GM12878 (cell line): ENCODE data around the gene TMTC1. TPM values are rescaled to one million over a fixed set of nuclear protein-coding genes. Genes with fewer than 3 reads are reported as not detected.

Source experiments
- ATAC-seq: fragments of 200-7000 bp; cut with Tn5 transposase; 3 replicates; pipeline ENCODE4 v1.9.1; 2020; ENCODE audit warnings: mild to moderate bottlenecking, moderate library complexity
- BruUV-seq: library from RNA; stranded (reverse); fragments of 400-500 nt; replicated peaks from 2 replicates; lab custom pipeline; 2021; lab: Mats Ljungman, UMichigan
- CTCF ChIA-PET: fragments of 300-600 bp; sonication (Branson Sonifier 250); formaldehyde crosslinking; extraction: SDS; loops from one replicate; lab custom pipeline; 2021; ENCODE audit warnings: inconsistent platforms; lab: Yijun Ruan, JAX
- POLR2A ChIA-PET: fragments of 350-600 bp; formaldehyde crosslinking; extraction: SDS; loops from one replicate; lab custom pipeline; 2021; ENCODE audit warnings: inconsistent platforms; lab: Charles Lee
- RAD21 ChIA-PET: fragments of 300-600 bp; sonication (Branson Sonifier 250); formaldehyde crosslinking; loops from one replicate; lab custom pipeline; 2023; ENCODE audit warnings: antibody characterized with exemption; ENCODE audit not compliant: unreplicated experiment; lab: Charles Lee
- SMC1A ChIA-PET: fragments of 300-600 bp; sonication (Branson Sonifier 250); formaldehyde crosslinking; loops from one replicate; lab custom pipeline; 2023; ENCODE audit not compliant: unreplicated experiment, uncharacterized antibody; lab: Charles Lee
- DNase-seq: peaks from one replicate; pipeline ENCODE4 v3.0.0-alpha.2; 2011; ENCODE audit warnings: low read depth, low spot score
- FAIRE-seq: peaks from 3 replicates; lab custom pipeline; 2011; peaks lifted over from hg19 to GRCh38; lab: Jason Lieb, UNC
- H2AFZ ChIP-seq: 2 replicates; pipeline ENCODE4 v1.6.0; 2011; ENCODE audit warnings: low read depth, low read length, control low read depth; ENCODE audit not compliant: control insufficient read depth
- H3K27ac ChIP-seq: 2 replicates; pipeline ENCODE4 v1.5.1; 2011; ENCODE audit warnings: control low read depth; ENCODE audit not compliant: control insufficient read depth, insufficient read depth
- H3K27me3 ChIP-seq, 2 experiments: replicated peaks in 1 of 2; 2 replicates each; pipeline versions ENCODE4 v1.6.0 to v1.6.1; 2011; ENCODE audit warnings: low read length in 1 of 2; ENCODE audit not compliant: control insufficient read depth in 2 of 2, insufficient read depth in 2 of 2
- H3K36me3 ChIP-seq, 2 experiments: 2 replicates each; pipeline ENCODE4 v1.5.1; 2011; ENCODE audit warnings: low read length in 1 of 2; ENCODE audit not compliant: control insufficient read depth in 2 of 2, insufficient read depth in 2 of 2
- H3K4me1 ChIP-seq: 2 replicates; pipeline ENCODE4 v1.6.1; 2011; ENCODE audit warnings: mild to moderate bottlenecking, low read length, moderate library complexity, mixed read lengths; ENCODE audit not compliant: control insufficient read depth, insufficient read depth
- H3K4me2 ChIP-seq: 2 replicates; pipeline ENCODE4 v1.6.0; 2011; ENCODE audit warnings: control low read depth; ENCODE audit not compliant: control insufficient read depth, insufficient read depth
- H3K4me3 ChIP-seq: fragments of 200-600 bp; sonication (generic); 2 replicates; pipeline ENCODE4 v1.5.1; 2016
- H3K79me2 ChIP-seq: 2 replicates; pipeline ENCODE4 v1.6.0; 2011; ENCODE audit warnings: low read length; ENCODE audit not compliant: control insufficient read depth, insufficient read depth
- H3K9ac ChIP-seq: 2 replicates; pipeline ENCODE4 v1.8.0; 2011; ENCODE audit warnings: low read length, control low read depth, mixed read lengths; ENCODE audit not compliant: control insufficient read depth, insufficient read depth
- H3K9me3 ChIP-seq: replicated peaks from 3 replicates; pipeline ENCODE4 v1.5.1; 2011; ENCODE audit warnings: mild to moderate bottlenecking, low read length; ENCODE audit not compliant: control insufficient read depth, insufficient read depth
- H4K20me1 ChIP-seq: 2 replicates; pipeline ENCODE4 v1.6.0; 2011; ENCODE audit not compliant: control insufficient read depth, insufficient read depth
- CREM ChIP-seq: IDR thresholded peaks from 2 replicates; pipeline ENCODE4 v1.6.1; 2014; ENCODE audit warnings: antibody characterized with exemption, low read depth
- GABPA ChIP-seq: IDR thresholded peaks from 2 replicates; pipeline ENCODE4 v1.6.1; 2014; ENCODE audit warnings: antibody characterized with exemption, low read depth, mild to moderate bottlenecking, inconsistent platforms
- MTA2 ChIP-seq: fragments of 450-650 bp; IDR thresholded peaks from 2 replicates; pipeline ENCODE4 v1.6.1; 2016; ENCODE audit warnings: low read depth, mild to moderate bottlenecking, moderate library complexity
- WRNIP1 ChIP-seq: IDR thresholded peaks from 2 replicates; pipeline ENCODE4 v1.6.1; 2011; ENCODE audit warnings: low read depth, low read length, improper control_type of control experiment, borderline replicate concordance
- ZBED1 ChIP-seq: IDR thresholded peaks from 2 replicates; pipeline ENCODE4 v1.6.1; 2016; ENCODE audit warnings: borderline replicate concordance
- WGBS: methylation state at CpG from one replicate; pipeline ENCODE4 v1.1.6; 2016; ENCODE audit warnings: low lambda C conversion rate; ENCODE audit not compliant: insufficient replicate concordance, insufficient coverage; ENCODE audit errors: missing lambda C conversion rate; 5-methylcytosine and 5-hydroxymethylcytosine counted together
- in situ Hi-C: fragments of 300-500 bp; cut with MboI; formaldehyde crosslinking; loops from 9 replicates; pipeline ENCODE4 v1.14.3; 2018; ENCODE audit warnings: mixed read lengths
- intact Hi-C: fragments of 100-400 bp; cut with micrococcal nuclease; formaldehyde crosslinking; loops from one replicate; pipeline ENCODE4 v1.14.2; 2022; ENCODE audit not compliant: unreplicated experiment
- polyA plus RNA-seq, 11 experiments: library from polyadenylated mRNA; depleted of rRNA in 4 of 11; unstranded in 6 of 11; stranded (reverse) in 5 of 11; fragments of >200 nt; fragmentation: Nextera tagmentation in 4 of 11; fragmentation: Illumina TruSeq in 1 of 11; extraction: Ambion mirVana in 4 of 11; extraction: Trizol in 1 of 11; gene quantifications; 1 replicate in 1 of 11; 2 replicates in 10 of 11; pipeline versions ENCODE4 v1.2.1 to v1.2.3, GENCODE V29; 2011 to 2016; ENCODE audit warnings: inconsistent platforms in 2 of 11, missing spikeins in 2 of 11, low read depth in 1 of 11
- total RNA-seq, 4 experiments: library from RNA; depleted of rRNA in 3 of 4; stranded (reverse); fragments of >200 nt in 3 of 4; fragmentation: Illumina TruSeq in 1 of 4; extraction: Trizol in 1 of 4; gene quantifications; 2 replicates each; pipeline versions ENCODE4 v1.2.1 to v1.2.3, GENCODE V29; 2013 to 2021
- TF ChIP-seq, protein P1 (sequence below): IDR thresholded peaks from 2 replicates; pipeline ENCODE4 v1.6.1; 2012; ENCODE audit warnings: low read depth, low read length, improper control_type of control experiment
- TF ChIP-seq, protein P2 (sequence below): fragments of 150-350 bp; IDR thresholded peaks from 2 replicates; pipeline ENCODE4 v1.6.1; 2014; ENCODE audit warnings: mild to moderate bottlenecking, low read depth, low read length
- TF ChIP-seq, protein P3 (sequence below): fragments of 450-650 bp; conservative IDR thresholded peaks from 2 replicates; pipeline ENCODE4 v1.6.1; 2017; ENCODE audit warnings: mild to moderate bottlenecking, moderate library complexity
- TF ChIP-seq, protein P4 (sequence below): fragments of 450-650 bp; IDR thresholded peaks from 2 replicates; pipeline ENCODE4 v1.6.1; 2016; ENCODE audit warnings: mild to moderate bottlenecking

The TMTC1 gene
- total and polyA plus RNA-seq, 10 of the 15 experiments (the other 5 are each of a cell fraction or from before 2014, with no cell fraction given) = 0.10 to 20.9 (median 0.57) TPM

DNA sequence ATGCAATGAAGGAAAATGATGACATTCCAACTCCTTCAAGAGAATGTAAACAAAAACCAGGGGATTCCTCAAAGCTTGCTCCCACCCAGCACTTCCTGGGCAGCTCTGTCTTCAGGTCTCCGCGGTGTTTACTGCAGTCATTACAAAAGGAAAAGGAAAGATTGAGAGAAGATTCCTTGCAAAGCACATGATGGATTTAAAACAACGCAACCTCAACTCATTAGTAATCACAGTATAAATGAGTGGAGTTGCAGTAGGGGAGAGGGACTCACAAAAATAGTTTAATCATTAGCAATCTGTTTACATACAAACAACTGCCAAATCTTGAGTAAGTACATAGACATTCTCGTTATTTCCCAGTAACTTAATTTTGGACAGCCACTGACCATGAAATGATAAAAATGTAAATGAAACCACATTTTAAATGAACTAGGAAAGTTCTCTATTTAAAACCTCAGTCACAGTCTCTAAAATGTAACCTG, 236.6 kb downstream of the TMTC1 start:
- in situ Hi-C loops = no loop called here
- ATAC-seq (no peak), FAIRE-seq (no peak), DNase-seq (no peak)
- Histone ChIP-seq H3K36me3 (no peaks in the 10 kb centered on the region), H3K4me1 (peaks cover 5% of the 10 kb centered on the region), H3K79me2 (no peaks in the 10 kb centered on the region), H3K9ac (no peak overlapping the region), H3K4me3 (no peak overlapping the region), H2AFZ (no peak overlapping the region), H3K4me2 (no peak overlapping the region), H3K27ac (no peak overlapping the region), H3K27me3 (no peaks in the 10 kb centered on the region), H4K20me1 (no peaks in the 10 kb centered on the region), H3K9me3 (no peaks in the 10 kb centered on the region)
- CTCF ChIA-PET = interaction anchor here (1.0 to 2.9 kb wide), 2 partner anchors 27 to 170 kb away, joined by 3 to 19 read pairs; no protein-coding TSS in a partner anchor
- RAD21 ChIA-PET = no interaction called here
- TF ChIP-seq WRNIP1 (no peak), ZBED1 (no peak), MTA2 (no peak), GABPA (no peak), CREM (no peak)
- TF ChIP-seq, protein P1, sequence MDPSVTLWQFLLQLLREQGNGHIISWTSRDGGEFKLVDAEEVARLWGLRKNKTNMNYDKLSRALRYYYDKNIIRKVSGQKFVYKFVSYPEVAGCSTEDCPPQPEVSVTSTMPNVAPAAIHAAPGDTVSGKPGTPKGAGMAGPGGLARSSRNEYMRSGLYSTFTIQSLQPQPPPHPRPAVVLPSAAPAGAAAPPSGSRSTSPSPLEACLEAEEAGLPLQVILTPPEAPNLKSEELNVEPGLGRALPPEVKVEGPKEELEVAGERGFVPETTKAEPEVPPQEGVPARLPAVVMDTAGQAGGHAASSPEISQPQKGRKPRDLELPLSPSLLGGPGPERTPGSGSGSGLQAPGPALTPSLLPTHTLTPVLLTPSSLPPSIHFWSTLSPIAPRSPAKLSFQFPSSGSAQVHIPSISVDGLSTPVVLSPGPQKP = no peak
- TF ChIP-seq, protein P2, sequence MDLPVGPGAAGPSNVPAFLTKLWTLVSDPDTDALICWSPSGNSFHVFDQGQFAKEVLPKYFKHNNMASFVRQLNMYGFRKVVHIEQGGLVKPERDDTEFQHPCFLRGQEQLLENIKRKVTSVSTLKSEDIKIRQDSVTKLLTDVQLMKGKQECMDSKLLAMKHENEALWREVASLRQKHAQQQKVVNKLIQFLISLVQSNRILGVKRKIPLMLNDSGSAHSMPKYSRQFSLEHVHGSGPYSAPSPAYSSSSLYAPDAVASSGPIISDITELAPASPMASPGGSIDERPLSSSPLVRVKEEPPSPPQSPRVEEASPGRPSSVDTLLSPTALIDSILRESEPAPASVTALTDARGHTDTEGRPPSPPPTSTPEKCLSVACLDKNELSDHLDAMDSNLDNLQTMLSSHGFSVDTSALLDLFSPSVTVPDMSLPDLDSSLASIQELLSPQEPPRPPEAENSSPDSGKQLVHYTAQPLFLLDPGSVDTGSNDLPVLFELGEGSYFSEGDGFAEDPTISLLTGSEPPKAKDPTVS = no peak
- TF ChIP-seq, protein P3, sequence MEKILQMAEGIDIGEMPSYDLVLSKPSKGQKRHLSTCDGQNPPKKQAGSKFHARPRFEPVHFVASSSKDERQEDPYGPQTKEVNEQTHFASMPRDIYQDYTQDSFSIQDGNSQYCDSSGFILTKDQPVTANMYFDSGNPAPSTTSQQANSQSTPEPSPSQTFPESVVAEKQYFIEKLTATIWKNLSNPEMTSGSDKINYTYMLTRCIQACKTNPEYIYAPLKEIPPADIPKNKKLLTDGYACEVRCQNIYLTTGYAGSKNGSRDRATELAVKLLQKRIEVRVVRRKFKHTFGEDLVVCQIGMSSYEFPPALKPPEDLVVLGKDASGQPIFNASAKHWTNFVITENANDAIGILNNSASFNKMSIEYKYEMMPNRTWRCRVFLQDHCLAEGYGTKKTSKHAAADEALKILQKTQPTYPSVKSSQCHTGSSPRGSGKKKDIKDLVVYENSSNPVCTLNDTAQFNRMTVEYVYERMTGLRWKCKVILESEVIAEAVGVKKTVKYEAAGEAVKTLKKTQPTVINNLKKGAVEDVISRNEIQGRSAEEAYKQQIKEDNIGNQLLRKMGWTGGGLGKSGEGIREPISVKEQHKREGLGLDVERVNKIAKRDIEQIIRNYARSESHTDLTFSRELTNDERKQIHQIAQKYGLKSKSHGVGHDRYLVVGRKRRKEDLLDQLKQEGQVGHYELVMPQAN = no peak
- TF ChIP-seq, protein P4, sequence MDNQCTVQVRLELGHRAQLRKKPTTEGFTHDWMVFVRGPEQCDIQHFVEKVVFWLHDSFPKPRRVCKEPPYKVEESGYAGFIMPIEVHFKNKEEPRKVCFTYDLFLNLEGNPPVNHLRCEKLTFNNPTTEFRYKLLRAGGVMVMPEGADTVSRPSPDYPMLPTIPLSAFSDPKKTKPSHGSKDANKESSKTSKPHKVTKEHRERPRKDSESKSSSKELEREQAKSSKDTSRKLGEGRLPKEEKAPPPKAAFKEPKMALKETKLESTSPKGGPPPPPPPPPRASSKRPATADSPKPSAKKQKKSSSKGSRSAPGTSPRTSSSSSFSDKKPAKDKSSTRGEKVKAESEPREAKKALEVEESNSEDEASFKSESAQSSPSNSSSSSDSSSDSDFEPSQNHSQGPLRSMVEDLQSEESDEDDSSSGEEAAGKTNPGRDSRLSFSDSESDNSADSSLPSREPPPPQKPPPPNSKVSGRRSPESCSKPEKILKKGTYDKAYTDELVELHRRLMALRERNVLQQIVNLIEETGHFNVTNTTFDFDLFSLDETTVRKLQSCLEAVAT = no peak
- POLR2A ChIA-PET = interaction anchor here (1.4 kb wide), 1 partner anchor 14 kb away, joined by 3 read pairs; no protein-coding TSS in a partner anchor
- whole genome bisulfite sequencing = 68% methylated on average over 4 of the region's 4 CpGs
- SMC1A ChIA-PET = interaction anchor here (0.6 to 5.4 kb wide), 3 partner anchors 26 to 277 kb away, joined by 3 to 37 read pairs (median 5); no protein-coding TSS in a partner anchor
- BruUV-seq = no TSS peak
- intact Hi-C loops = no loop called here
